Ovary (tissue), 9 donors: Measurements from ENCODE around the gene CHCHD1. TPM values are rescaled to one million over a fixed set of nuclear protein-coding genes. Genes with fewer than 3 reads are reported as not detected.
A peak's percentile ranks its signal among the peaks of the same experiment; 100 is the strongest.

Source experiments
- DNase-seq, 5 donors: peaks; one replicate each; pipeline ENCODE4 v3.0.0-alpha.2; 2019 to 2020
- H3K27ac ChIP-seq, 2 donors: fragments of 200-600 bp; one replicate each; pipeline versions ENCODE4 v1.5.1 to v1.8.0; 2019 to 2022
- H3K27me3 ChIP-seq: fragments of 200-600 bp; one replicate; pipeline ENCODE4 v1.8.0; 2022
- H3K36me3 ChIP-seq: fragments of 200-600 bp; sonication (generic); one replicate; pipeline ENCODE4 v1.5.1; 2019
- H3K4me1 ChIP-seq: one replicate; pipeline ENCODE4 v1.8.1; 2013; ENCODE audit warnings: mild to moderate bottlenecking, moderate library complexity; ENCODE audit not compliant: insufficient read depth
- H3K4me3 ChIP-seq: fragments of 200-600 bp; sonication (generic); one replicate; pipeline ENCODE4 v1.5.1; 2017
- H3K9me3 ChIP-seq, 2 donors: fragments of 200-600 bp in 1 of 2; sonication (generic) in 1 of 2; one replicate each; pipeline versions ENCODE4 v1.5.1 to v1.8.1; 2013 to 2019; ENCODE audit warnings: mild to moderate bottlenecking in 1 of 2, moderate library complexity in 1 of 2
- CTCF ChIP-seq, 3 donors: fragments of 450-650 bp in 2 of 3; fragments of 200-600 bp in 1 of 3; IDR thresholded peaks; one replicate each; pipeline versions ENCODE4 v1.5.1 to v1.8.0; 2016 to 2022; ENCODE audit warnings: antibody characterized with exemption in 3 of 3, mild to moderate bottlenecking in 1 of 3
- EP300 ChIP-seq: sonication (generic); formaldehyde crosslinking; IDR thresholded peaks from one replicate; pipeline ENCODE4 v1.6.1; 2017; ENCODE audit warnings: antibody characterized with exemption
- POLR2A ChIP-seq: fragments of 450-650 bp; IDR thresholded peaks from one replicate; pipeline ENCODE4 v1.6.1; 2017; ENCODE audit warnings: antibody characterized with exemption, mild to moderate bottlenecking, moderate library complexity
- WGBS, 3 donors: extraction: QIAGEN DNeasy Blood & Tissue Kit in 1 of 3; methylation state at CpG; one replicate each; pipeline versions ENCODE4 v1.1.5 to v1.1.7; 2013 to 2017; 5-methylcytosine and 5-hydroxymethylcytosine counted together
- intact Hi-C, 4 donors: fragments of 100-400 bp; cut with DNase I; formaldehyde crosslinking; loops; one replicate each; pipeline versions ENCODE4 v1.11.0 to v1.15.1; 2022 to 2023
- polyA plus RNA-seq, 2 donors: library from polyadenylated mRNA; stranded (reverse); fragments of 200-250 nt in 1 of 2; fragments of 350-450 nt in 1 of 2; fragmentation: Illumina TruSeq in 1 of 2; extraction: RNeasy Lipid Tissue Mini Kit (QIAGEN cat#74804) in 1 of 2; gene quantifications; one replicate each; pipeline ENCODE4 v1.2.3, GENCODE V29; 2013 to 2014
- total RNA-seq, 7 donors: library from RNA; depleted of rRNA in 2 of 7; stranded (reverse); fragments of >200 nt in 2 of 7; fragmentation: NEBNext Ultra II Directional in 3 of 7; extraction: Animal tissue kit (Norgen Biotek cat#: 25700) in 3 of 7; gene quantifications; one replicate each; pipeline versions ENCODE4 v1.1.0 to v1.2.4, GENCODE V29; 2016 to 2023
- donor health status: DM: no; HTN: no; CAD: no; lungs with moderate emphysema.
- donor health status: DM: no; HTN: no; CAD: no.
- donor health status: Bipolar disorder and iron deficiency.
- donor health status: DM: yes; HTN: yes; CAD: no.
- donor health status: DM: no; HTN: no; CAD: no.
- donor health status: DM: yes; HTN: yes; CAD: no.

CHCHD1 gene
- total and polyA plus RNA-seq, 9 donors: 12.5 to 33.4 (median 18.0) TPM

- Histone ChIP-seq H3K27ac (no peak overlapping the region), H3K9me3 (no peaks in the 10 kb centered on the region), H3K4me3 (no peak overlapping the region), H3K27me3 (no peaks in the 10 kb centered on the region), H3K4me1 (peaks cover 7% of the 10 kb centered on the region), H3K36me3 (no peaks in the 10 kb centered on the region)
- TF ChIP-seq EP300: no peak
- no peak for TF ChIP-seq CTCF (IDR thresholded peaks at IDR 0.05)
- no peak for TF ChIP-seq POLR2A
- intact Hi-C loops: no loop called here
- WGBS, 3 donors: 79 to 83% (median 79%) methylated on average over 17 of the region's 17 CpGs
- peak in 1 of 5 donors; percentile 18 for DNase-seq
Measured at GRCh38 chr10:73788864-73789658, 7.2 kb downstream of the CHCHD1 start.

- no peaks in the 10 kb centered on the region for H3K9me3 ChIP-seq
- H3K4me3 ChIP-seq: no peak overlapping the region
- H3K36me3 ChIP-seq: no peaks in the 10 kb centered on the region
- TF ChIP-seq EP300 (no peak), CTCF (IDR thresholded peaks at IDR 0.05) (no peak), POLR2A (no peak)
- WGBS, 3 donors: 80 to 88% (median 84%) methylated on average over 10 of the region's 10 CpGs
- no peaks in the 10 kb centered on the region for H3K27me3 ChIP-seq
- intact Hi-C loops: no loop called here
- peaks cover 7% of the 10 kb centered on the region for H3K4me1 ChIP-seq
- DNase-seq: no peak
- no peak overlapping the region for H3K27ac ChIP-seq
Measured at GRCh38 chr10:73789659-73790055, 7.8 kb downstream of the CHCHD1 start.

GRCh38 chr10:73790886-73791625 is 9.2 kb downstream of the CHCHD1 start:
- Histone ChIP-seq H3K27ac (no peak overlapping the region), H3K9me3 (no peaks in the 10 kb centered on the region), H3K4me3 (no peak overlapping the region), H3K36me3 (no peaks in the 10 kb centered on the region), H3K27me3 (no peaks in the 10 kb centered on the region), H3K4me1 (peaks cover 7% of the 10 kb centered on the region)
- no peak for TF ChIP-seq CTCF (IDR thresholded peaks at IDR 0.05)
- no peak for TF ChIP-seq POLR2A
- no peak for TF ChIP-seq EP300
- intact Hi-C loops: no loop called here
- 84 to 90% (median 88%) methylated on average over 21 to 22 of the region's 22 CpGs for WGBS, 3 donors
- DNase-seq: peak in 1 of 5 donors; percentile 14

GRCh38 chr10:73791871-73792400 is 10.1 kb downstream of the CHCHD1 start:
- Histone ChIP-seq H3K4me3 (no peak overlapping the region), H3K4me1 (peaks cover 3% of the 10 kb centered on the region), H3K27me3 (no peaks in the 10 kb centered on the region), H3K36me3 (no peaks in the 10 kb centered on the region), H3K27ac (no peak overlapping the region), H3K9me3 (no peaks in the 10 kb centered on the region)
- no peak for TF ChIP-seq CTCF (IDR thresholded peaks at IDR 0.05)
- TF ChIP-seq POLR2A: no peak
- TF ChIP-seq EP300: no peak
- no peak for DNase-seq
- 91 to 93% (median 91%) methylated on average over 25 to 26 of the region's 26 CpGs for WGBS, 3 donors
- intact Hi-C loops: no loop called here
